ENCODE measurements around the gene RAP2A. TPM values are rescaled to one million over a fixed set of nuclear protein-coding genes. Genes with fewer than 3 reads are reported as not detected.

The RAP2A gene
- total RNA-seq, 2 donors from 2014 or later, result 4.3 to 7.3 TPM

DNA sequence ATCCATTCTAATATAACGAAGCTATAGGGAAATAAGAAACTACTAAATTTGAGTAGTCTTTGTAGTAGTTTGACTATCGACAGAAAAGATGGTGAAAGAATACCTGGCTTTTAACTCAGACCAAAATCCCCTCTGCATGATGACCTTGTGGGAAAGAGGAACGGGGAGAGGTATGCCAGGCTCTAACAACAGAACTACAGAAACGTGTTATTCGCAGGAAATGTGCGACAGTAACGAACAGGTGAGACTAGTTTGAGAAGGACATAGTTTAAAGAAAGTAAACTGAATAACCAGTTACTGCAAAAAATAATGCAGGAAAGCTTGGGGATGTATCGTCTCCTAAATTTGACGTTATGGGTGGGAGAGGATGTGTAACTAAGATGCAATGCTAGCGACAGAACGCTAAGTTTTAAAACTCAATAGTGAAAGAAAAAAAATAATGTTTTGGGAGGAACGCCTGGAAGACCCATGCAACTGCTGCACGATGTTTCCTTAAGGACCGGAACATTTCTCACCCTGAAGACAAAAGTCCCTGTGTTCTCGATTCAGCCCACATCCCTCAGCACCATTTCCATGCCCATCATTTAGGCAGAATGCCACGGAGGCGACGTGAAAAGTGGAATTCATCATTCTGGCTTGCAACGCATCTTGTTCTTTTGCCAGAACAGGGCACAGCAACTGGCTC lies 1.6 kb upstream of the RAP2A start:
- Histone ChIP-seq H3K27ac (peak overlapping the region; percentile 28 to 100 (median 97)), H3K27me3 (no peaks in the 10 kb centered on the region), H3K4me3 (peak overlapping the region; percentile 20 to 72), H3K36me3 (replicated peaks in 1 of 2; ENCODE audit: insufficient read depth in 1 of 2, low read depth in 2 of 2) (no peaks in the 10 kb centered on the region), H3K9me3 (no peaks in the 10 kb centered on the region), H3K4me1 (no peaks in the 10 kb centered on the region)
- intact Hi-C loops (cut with DNase I), result no loop called here
- TF ChIP-seq POLR2A (IDR thresholded peaks at IDR 0.05) (no peak), CTCF (IDR thresholded peaks at IDR 0.05) (no peak)
- ATAC-seq (no peak), DNase-seq (no peak)
- WGBS, 2 donors, result 3 to 4% methylated on average over 19 of the region's 19 CpGs

DNA sequence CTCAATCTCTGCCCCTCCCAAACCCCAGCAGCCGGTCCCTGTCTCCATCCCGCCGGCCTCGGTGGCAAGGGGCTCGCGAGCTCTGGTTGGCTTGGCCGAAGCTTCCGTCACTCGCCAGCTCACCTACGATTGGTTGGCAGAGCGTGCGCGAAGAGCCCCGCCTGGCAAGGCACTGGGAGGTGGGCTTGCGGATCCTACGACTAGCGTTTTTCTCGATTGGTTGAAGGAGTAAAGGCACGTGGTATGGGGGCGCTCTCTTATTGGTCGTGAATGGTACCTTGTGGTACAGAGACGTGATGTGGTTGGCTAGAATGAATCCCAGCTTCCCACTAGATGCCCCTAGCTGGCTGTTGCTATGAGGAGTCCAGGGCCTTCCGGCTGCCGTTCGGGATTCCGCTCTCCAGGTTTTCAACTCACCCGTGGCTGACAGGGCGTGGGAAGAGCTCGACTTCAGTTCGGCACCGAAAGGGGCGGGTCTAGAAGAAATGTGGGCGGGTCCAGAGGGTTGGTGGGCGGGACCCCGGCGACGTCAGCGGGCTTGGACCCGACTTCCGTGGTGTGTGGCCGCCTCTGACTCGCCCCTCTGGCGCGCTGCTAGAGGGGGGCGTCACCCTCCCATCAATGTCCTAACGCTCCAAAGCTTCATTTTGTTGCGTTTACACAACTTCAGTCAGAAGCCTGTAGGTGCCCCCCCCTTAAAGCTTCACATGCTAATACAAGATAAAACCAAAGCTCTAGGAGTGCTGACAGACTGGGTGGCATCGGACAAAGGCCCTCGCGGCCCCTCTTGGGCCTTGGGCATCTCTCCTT lies 847 bp upstream of the RAP2A start:
- H3K4me1 ChIP-seq, result no peaks in the 10 kb centered on the region
- peak overlapping the region; percentile 92 to 93 for H3K4me3 ChIP-seq
- TF ChIP-seq CTCF (IDR thresholded peaks at IDR 0.05) (no peak), POLR2A (IDR thresholded peaks at IDR 0.05) (peak in 2 of 3 donors; percentile 4 to 35)
- H3K27ac ChIP-seq, result peak overlapping the region; percentile 94 to 100 (median 100)
- 0% methylated on average over 33 to 50 of the region's 50 CpGs for WGBS, 2 donors
- peak; percentile 89 for ATAC-seq
- intact Hi-C loops (cut with DNase I), result no loop called here
- H3K27me3 ChIP-seq, result no peaks in the 10 kb centered on the region
- DNase-seq, result peak; percentile 97 to 99 (median 98)
- no peaks in the 10 kb centered on the region for H3K9me3 ChIP-seq
- no peaks in the 10 kb centered on the region for H3K36me3 ChIP-seq (replicated peaks in 1 of 2; ENCODE audit: insufficient read depth in 1 of 2, low read depth in 2 of 2)

DNA sequence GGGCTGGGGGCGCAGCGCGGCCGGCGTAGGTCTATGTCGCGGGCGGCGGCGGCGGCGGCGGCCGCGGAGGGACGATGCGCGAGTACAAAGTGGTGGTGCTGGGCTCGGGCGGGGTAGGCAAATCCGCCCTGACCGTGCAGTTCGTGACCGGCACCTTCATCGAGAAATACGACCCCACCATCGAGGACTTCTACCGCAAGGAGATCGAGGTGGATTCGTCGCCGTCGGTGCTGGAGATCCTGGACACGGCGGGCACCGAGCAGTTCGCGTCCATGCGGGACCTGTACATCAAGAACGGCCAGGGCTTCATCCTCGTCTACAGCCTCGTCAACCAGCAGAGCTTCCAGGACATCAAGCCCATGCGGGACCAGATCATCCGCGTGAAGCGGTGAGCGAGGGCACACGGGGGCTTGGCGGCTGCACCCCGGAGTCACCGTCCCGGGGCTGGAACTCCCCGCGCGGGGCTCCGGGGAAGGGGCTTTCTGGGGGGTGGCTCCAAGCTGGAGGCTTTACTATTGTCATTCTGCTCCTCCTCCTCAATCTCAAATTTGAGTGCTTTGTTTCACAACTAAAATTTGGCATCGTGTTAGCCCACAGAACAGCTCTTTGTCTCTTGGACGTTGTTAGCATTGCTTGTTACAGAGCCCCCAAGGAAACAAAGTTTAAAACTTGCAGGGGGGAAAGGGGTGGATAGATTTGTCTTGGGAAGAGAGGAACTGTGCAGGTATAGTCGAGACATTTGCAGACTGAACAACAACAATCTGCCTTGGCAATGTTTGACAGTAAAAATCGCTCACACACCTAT lies 630 bp downstream of the RAP2A start:
- H3K4me3 ChIP-seq, result peak overlapping the region; percentile 13 to 69
- H3K27me3 ChIP-seq, result no peaks in the 10 kb centered on the region
- 0 to 1% methylated on average over 26 to 55 of the region's 60 CpGs for WGBS, 2 donors
- ATAC-seq (peak; percentile 0), DNase-seq (peak; percentile 32 to 44 (median 42))
- H3K27ac ChIP-seq, result peak overlapping the region; percentile 63 to 100 (median 71)
- H3K9me3 ChIP-seq, result no peaks in the 10 kb centered on the region
- no peaks in the 10 kb centered on the region for H3K4me1 ChIP-seq
- peak in 1 of 3 donors; percentile 4 for TF ChIP-seq POLR2A (IDR thresholded peaks at IDR 0.05)
- TF ChIP-seq CTCF (IDR thresholded peaks at IDR 0.05), result no peak
- no peaks in the 10 kb centered on the region for H3K36me3 ChIP-seq (replicated peaks in 1 of 2; ENCODE audit: insufficient read depth in 1 of 2, low read depth in 2 of 2)
- intact Hi-C loops (cut with DNase I), result no loop called here

DNA sequence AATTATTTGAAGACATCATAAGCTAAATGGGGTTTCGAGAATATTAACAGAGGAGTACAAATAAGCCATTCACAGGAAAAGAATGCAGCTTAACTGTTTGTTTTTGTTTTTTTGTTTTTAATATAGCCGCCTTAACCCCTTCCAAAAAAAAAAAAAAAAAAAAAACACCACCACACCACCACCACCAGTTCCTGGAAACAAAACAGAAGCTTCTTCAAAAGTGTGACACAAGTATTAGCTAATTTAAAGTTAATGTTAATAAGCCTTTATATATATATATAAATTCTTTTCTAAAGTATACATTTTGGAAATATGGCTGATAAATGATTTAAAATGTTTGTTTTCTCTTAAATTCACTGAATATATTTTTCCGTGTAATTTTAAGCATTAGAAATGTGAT lies 1.4 kb downstream of the RAP2A start:
- H3K4me1 ChIP-seq, result no peaks in the 10 kb centered on the region
- H3K27ac ChIP-seq, result no peak overlapping the region
- 33% methylated on average over 3 of the region's 3 CpGs for WGBS, 2 donors
- ATAC-seq (no peak), DNase-seq (no peak)
- intact Hi-C loops (cut with DNase I), result no loop called here
- TF ChIP-seq POLR2A (IDR thresholded peaks at IDR 0.05) (no peak), CTCF (IDR thresholded peaks at IDR 0.05) (no peak)
- H3K27me3 ChIP-seq, result no peaks in the 10 kb centered on the region
- H3K9me3 ChIP-seq, result no peaks in the 10 kb centered on the region
- H3K4me3 ChIP-seq, result peak overlapping the region in 1 of 2 donors; percentile 69
- no peaks in the 10 kb centered on the region for H3K36me3 ChIP-seq (replicated peaks in 1 of 2; ENCODE audit: insufficient read depth in 1 of 2, low read depth in 2 of 2)

Measured in body of pancreas (tissue), 4 donors.